GM19025 (cell line): ENCODE results near the gene CD247.
"Not testable (repeated sequence)": the region's sequence is repeated elsewhere in the genome, so short reads cannot be mapped to it uniquely, and the experiment has no call there.

ENCODE experiments used
- ATAC-seq: cut with Tn5 transposase; IDR thresholded peaks from one replicate; pipeline ENCODE4 v1.9.1; 2021; ENCODE audit warnings: mild to moderate bottlenecking, low read depth, moderate library complexity; ENCODE audit not compliant: unreplicated experiment

CD247 gene

GRCh38 chr1:167518331-167518700 lies at the start of gene CD247:
Gene CD247 (minus strand): TSS chr1:167518529. CDS start chr1:167518465, 64 bp downstream.
- ATAC-seq, result no peak

GRCh38 chr1:167567663-167568062 lies 49.3 kb upstream of the CD247 start:
- no peak for ATAC-seq

- ATAC-seq, result no peak
Observed at GRCh38 chr1:167566766-167567165, 48.4 kb upstream of the CD247 start.

GRCh38 chr1:167565922-167566321 lies 47.6 kb upstream of the CD247 start:
- no peak for ATAC-seq

- ATAC-seq, result no peak
Observed at GRCh38 chr1:167564612-167565270, 46.4 kb upstream of the CD247 start.

- ATAC-seq, result no peak
Observed at GRCh38 chr1:167563579-167564246, 45.4 kb upstream of the CD247 start.

GRCh38 chr1:167562702-167563101 lies 44.4 kb upstream of the CD247 start:
- no peak for ATAC-seq

- no peak for ATAC-seq
Observed at GRCh38 chr1:167561753-167562152, 43.4 kb upstream of the CD247 start.

- ATAC-seq, result no peak
Observed at GRCh38 chr1:167555971-167556714, 37.8 kb upstream of the CD247 start.

- ATAC-seq, result not testable (repeated sequence)
Observed at GRCh38 chr1:167555072-167555471, 36.7 kb upstream of the CD247 start.

GRCh38 chr1:167554028-167554779 lies 35.9 kb upstream of the CD247 start:
- ATAC-seq, result peak; percentile 17

GRCh38 chr1:167553136-167554027 lies 35.1 kb upstream of the CD247 start, which contains the start of gene CREG1:
Gene CREG1 (minus strand): TSS chr1:167553762.
- peak; percentile 99 for ATAC-seq

- no peak for ATAC-seq
Observed at GRCh38 chr1:167551362-167551761, 33.0 kb upstream of the CD247 start.

GRCh38 chr1:167548059-167548932 lies 30.0 kb upstream of the CD247 start:
- ATAC-seq, result no peak

GRCh38 chr1:167546935-167547334 lies 28.6 kb upstream of the CD247 start:
- ATAC-seq, result no peak

GRCh38 chr1:167545349-167545748 lies 27.0 kb upstream of the CD247 start:
- ATAC-seq, result no peak

GRCh38 chr1:167544447-167545093 lies 26.2 kb upstream of the CD247 start:
- ATAC-seq, result no peak
